HepG2 (cell line): Measurements from ENCODE around the gene SMCO4. TPM values are rescaled to one million over a fixed set of nuclear protein-coding genes. Genes with fewer than 3 reads are reported as not detected.

ENCODE experiments used
- AFF4 ChIP-seq: sonication (generic); formaldehyde crosslinking; IDR thresholded peaks from 2 replicates; pipeline ENCODE4 v1.4.0; 2020; ENCODE audit warnings: missing genetic modification reagents
- FOSL2 ChIP-seq: sonication (generic); formaldehyde crosslinking; IDR thresholded peaks from 2 replicates; pipeline ENCODE4 v1.4.0; 2020; ENCODE audit warnings: missing genetic modification reagents
- HCFC1 ChIP-seq: fragments of 150-350 bp; IDR thresholded peaks from 2 replicates; pipeline ENCODE4 v1.6.1; 2014; ENCODE audit warnings: low read depth, low read length
- HDAC2 ChIP-seq: sonication (generic); formaldehyde crosslinking; IDR thresholded peaks from 2 replicates; pipeline ENCODE4 v1.4.0; 2020; ENCODE audit warnings: missing genetic modification reagents
- IRF1 ChIP-seq: sonication (generic); formaldehyde crosslinking; IDR thresholded peaks from 2 replicates; pipeline ENCODE4 v1.4.0; 2020; ENCODE audit warnings: low read depth, mild to moderate bottlenecking, missing genetic modification reagents
- KMT2A ChIP-seq: sonication (generic); formaldehyde crosslinking; IDR thresholded peaks from 2 replicates; pipeline ENCODE4 v1.4.0; 2020; ENCODE audit warnings: missing genetic modification reagents
- MAZ ChIP-seq, 2 experiments: sonication (generic) in 1 of 2; formaldehyde crosslinking in 1 of 2; IDR thresholded peaks; 2 replicates each; pipeline versions ENCODE4 v1.5.0 to v1.6.1; 2012 to 2020; ENCODE audit warnings: low read depth in 2 of 2, mild to moderate bottlenecking in 2 of 2, borderline replicate concordance in 1 of 2, improper control_type of control experiment in 1 of 2, low read length in 1 of 2, missing genetic modification reagents in 1 of 2, moderate library complexity in 1 of 2
- MED8 ChIP-seq: sonication (generic); formaldehyde crosslinking; IDR thresholded peaks from 2 replicates; pipeline ENCODE4 v1.8.1; 2023; ENCODE audit warnings: mild to moderate bottlenecking, missing genetic modification reagents; ENCODE audit not compliant: insufficient replicate concordance
- NFYC ChIP-seq: IDR thresholded peaks from 2 replicates; pipeline ENCODE4 v1.6.1; 2016; ENCODE audit warnings: missing genetic modification reagents, missing compliant biosample characterization
- POLR2AphosphoS2 ChIP-seq: IDR thresholded peaks from 2 replicates; pipeline ENCODE4 v1.6.1; 2011; ENCODE audit warnings: low read depth, low read length, improper control_type of control experiment
- RBAK ChIP-seq: sonication (generic); formaldehyde crosslinking; IDR thresholded peaks from 2 replicates; pipeline ENCODE4 v1.5.1; 2020; ENCODE audit warnings: mild to moderate bottlenecking, missing genetic modification reagents
- SIN3A ChIP-seq: IDR thresholded peaks from 2 replicates; pipeline ENCODE4 v1.6.1; 2011; ENCODE audit warnings: low read depth, mild to moderate bottlenecking, control low read depth, low read length, borderline replicate concordance
- SMYD3 ChIP-seq: sonication (generic); formaldehyde crosslinking; IDR thresholded peaks from 2 replicates; pipeline ENCODE4 v1.8.1; 2023; ENCODE audit warnings: mild to moderate bottlenecking, missing genetic modification reagents
- SRSF9 ChIP-seq: fragments of 200-400 bp; formaldehyde crosslinking; IDR thresholded peaks from 2 replicates; pipeline ENCODE4 v1.6.1; 2018; ENCODE audit warnings: borderline replicate concordance, mild to moderate bottlenecking, low read depth, low read length; ENCODE audit not compliant: insufficient read depth, poor library complexity, severe bottlenecking
- SSRP1 ChIP-seq: IDR thresholded peaks from 2 replicates; pipeline ENCODE4 v1.6.1; 2016; ENCODE audit warnings: control low read depth
- ZC3H13 ChIP-seq: sonication (generic); formaldehyde crosslinking; IDR thresholded peaks from 2 replicates; pipeline ENCODE4 v1.8.1; 2023; ENCODE audit warnings: mild to moderate bottlenecking, missing genetic modification reagents, moderate library complexity
- ZFP36 ChIP-seq: fragments of 150-350 bp; IDR thresholded peaks from 2 replicates; pipeline ENCODE4 v1.6.1; 2018; ENCODE audit warnings: borderline replicate concordance, low read length, low read depth; ENCODE audit not compliant: partially characterized antibody
- ZNF121 ChIP-seq: sonication (generic); formaldehyde crosslinking; IDR thresholded peaks from 2 replicates; pipeline ENCODE4 v1.5.0; 2020; ENCODE audit warnings: mild to moderate bottlenecking, missing genetic modification reagents
- ZNF749 ChIP-seq: sonication (generic); formaldehyde crosslinking; IDR thresholded peaks from 2 replicates; pipeline ENCODE4 v1.8.0; 2022; ENCODE audit warnings: mild to moderate bottlenecking, missing genetic modification reagents, moderate library complexity, borderline replicate concordance
- ZSCAN20 ChIP-seq: sonication (generic); formaldehyde crosslinking; IDR thresholded peaks from 2 replicates; pipeline ENCODE4 v1.4.0; 2020; ENCODE audit warnings: missing genetic modification reagents, mild to moderate bottlenecking, borderline replicate concordance
- polyA plus RNA-seq, 8 experiments: library from polyadenylated mRNA; depleted of rRNA in 3 of 8; stranded (reverse) in 7 of 8; unstranded in 1 of 8; fragments of >200 nt; fragmentation: Illumina TruSeq in 4 of 8; extraction: Trizol in 4 of 8; gene quantifications; 2 replicates each; pipeline versions ENCODE4 v1.2.1 to v1.2.3, GENCODE V29; 2011 to 2016; ENCODE audit warnings: low read depth in 4 of 8, missing spikeins in 1 of 8, mixed read lengths in 1 of 8; ENCODE audit not compliant: insufficient read depth in 1 of 8
- total RNA-seq, 5 experiments: library from RNA; depleted of rRNA; stranded (reverse); fragments of >200 nt; fragmentation: Illumina TruSeq; extraction: Trizol; gene quantifications; 2 replicates each; pipeline ENCODE4 v1.2.3, GENCODE V29; 2016; ENCODE audit warnings: low read depth in 1 of 5
- TF ChIP-seq, protein P1 (sequence below): sonication (generic); formaldehyde crosslinking; IDR thresholded peaks from 2 replicates; pipeline ENCODE4 v1.5.0; 2020; ENCODE audit warnings: mild to moderate bottlenecking, missing genetic modification reagents
- TF ChIP-seq, protein P2 (sequence below): sonication (generic); formaldehyde crosslinking; IDR thresholded peaks from 2 replicates; pipeline ENCODE4 v1.4.0; 2020; ENCODE audit warnings: mild to moderate bottlenecking, missing genetic modification reagents

The SMCO4 gene
- total and polyA plus RNA-seq, 2 of the 13 experiments (the other 11 are each of a cell fraction or from before 2014, with no cell fraction given): 10.6 to 28.5 TPM

DNA sequence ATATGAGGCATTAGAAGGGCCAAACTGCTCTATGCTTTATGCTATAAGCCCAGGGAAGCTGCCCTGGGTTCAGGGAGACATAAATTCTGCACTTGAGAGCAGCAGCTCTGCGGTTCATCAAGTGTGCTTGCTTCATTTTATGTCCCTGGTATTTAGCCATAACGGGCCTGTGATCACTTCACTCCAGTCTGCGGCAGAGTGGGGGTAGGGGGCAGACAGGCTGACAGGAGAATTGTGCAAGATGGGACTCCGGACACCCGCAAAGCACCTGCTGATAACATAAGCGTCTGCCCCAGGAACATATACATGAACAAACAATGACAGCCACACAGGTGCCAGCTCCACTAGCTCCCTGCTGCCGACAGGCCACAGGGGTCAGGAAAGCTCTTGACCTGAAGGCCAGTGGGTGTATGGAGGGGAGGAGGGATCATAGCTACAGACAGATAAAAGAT is 56.1 kb downstream of the SMCO4 start (continued):
- TF ChIP-seq, protein P1, sequence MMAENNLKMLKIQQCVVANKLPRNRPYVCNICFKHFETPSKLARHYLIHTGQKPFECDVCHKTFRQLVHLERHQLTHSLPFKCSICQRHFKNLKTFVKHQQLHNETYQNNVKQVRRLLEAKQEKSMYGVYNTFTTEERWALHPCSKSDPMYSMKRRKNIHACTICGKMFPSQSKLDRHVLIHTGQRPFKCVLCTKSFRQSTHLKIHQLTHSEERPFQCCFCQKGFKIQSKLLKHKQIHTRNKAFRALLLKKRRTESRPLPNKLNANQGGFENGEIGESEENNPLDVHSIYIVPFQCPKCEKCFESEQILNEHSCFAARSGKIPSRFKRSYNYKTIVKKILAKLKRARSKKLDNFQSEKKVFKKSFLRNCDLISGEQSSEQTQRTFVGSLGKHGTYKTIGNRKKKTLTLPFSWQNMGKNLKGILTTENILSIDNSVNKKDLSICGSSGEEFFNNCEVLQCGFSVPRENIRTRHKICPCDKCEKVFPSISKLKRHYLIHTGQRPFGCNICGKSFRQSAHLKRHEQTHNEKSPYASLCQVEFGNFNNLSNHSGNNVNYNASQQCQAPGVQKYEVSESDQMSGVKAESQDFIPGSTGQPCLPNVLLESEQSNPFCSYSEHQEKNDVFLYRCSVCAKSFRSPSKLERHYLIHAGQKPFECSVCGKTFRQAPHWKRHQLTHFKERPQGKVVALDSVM (CRISPR knock-in tag): no peak; the same call in 1 of the 2 replicates
- TF ChIP-seq IRF1 (no peak), ZFP36 (no peak), ZNF749 (CRISPR knock-in tag) (0 out of 2 replicates have a peak, but pooled peaks have one; percentile 74), ZC3H13 (CRISPR knock-in tag) (no peak), MED8 (CRISPR knock-in tag) (peak; percentile 51), ZSCAN20 (no peak), ZNF121 (CRISPR knock-in tag) (peak; percentile 80), KMT2A (peak; percentile 66; the same call in 1 of the 2 replicates), SSRP1 (CRISPR knock-in tag) (no peak), HCFC1 (no peak), AFF4 (no peak), MAZ (IDR thresholded peaks at IDR 0.05; ENCODE audit: borderline replicate concordance, low read depth, low read length) (0 out of 2 replicates have a peak, but pooled peaks have one; percentile 57), MAZ (CRISPR knock-in tag; IDR thresholded peaks at IDR 0.05; ENCODE audit: low read depth) (peak; percentile 89), RBAK (CRISPR knock-in tag) (no peak), POLR2AphosphoS2 (no peak), FOSL2 (peak; percentile 83), SIN3A (peak; percentile 74; the same call in 1 of the 2 replicates), HDAC2 (CRISPR knock-in tag) (peak; percentile 99), SRSF9 (no peak), SMYD3 (CRISPR knock-in tag) (no peak), NFYC (CRISPR knock-in tag) (peak; percentile 58; the same call in 1 of the 2 replicates)
- TF ChIP-seq, protein P2, sequence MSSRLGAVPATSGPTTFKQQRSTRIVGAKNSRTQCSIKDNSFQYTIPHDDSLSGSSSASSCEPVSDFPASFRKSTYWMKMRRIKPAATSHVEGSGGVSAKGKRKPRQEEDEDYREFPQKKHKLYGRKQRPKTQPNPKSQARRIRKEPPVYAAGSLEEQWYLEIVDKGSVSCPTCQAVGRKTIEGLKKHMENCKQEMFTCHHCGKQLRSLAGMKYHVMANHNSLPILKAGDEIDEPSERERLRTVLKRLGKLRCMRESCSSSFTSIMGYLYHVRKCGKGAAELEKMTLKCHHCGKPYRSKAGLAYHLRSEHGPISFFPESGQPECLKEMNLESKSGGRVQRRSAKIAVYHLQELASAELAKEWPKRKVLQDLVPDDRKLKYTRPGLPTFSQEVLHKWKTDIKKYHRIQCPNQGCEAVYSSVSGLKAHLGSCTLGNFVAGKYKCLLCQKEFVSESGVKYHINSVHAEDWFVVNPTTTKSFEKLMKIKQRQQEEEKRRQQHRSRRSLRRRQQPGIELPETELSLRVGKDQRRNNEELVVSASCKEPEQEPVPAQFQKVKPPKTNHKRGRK (CRISPR knock-in tag): no peak
